Stimulated activated CD8-positive, alpha-beta memory T cell treated with anti-CD3 and anti-CD28 coated beads, Interleukin-2, amount 100 ng/mL, for 48 hours (primary cell): Measurements from ENCODE around the gene ITK.
"Not testable (repeated sequence)": the region's sequence is repeated elsewhere in the genome, so short reads cannot be mapped to it uniquely, and the experiment has no call there.

Experiments used
- DNase-seq, 2 donors: peaks; one replicate each; pipeline ENCODE4 v3.0.0-alpha.2; 2020; ENCODE audit warnings: low read depth in 2 of 2

ITK gene

DNA sequence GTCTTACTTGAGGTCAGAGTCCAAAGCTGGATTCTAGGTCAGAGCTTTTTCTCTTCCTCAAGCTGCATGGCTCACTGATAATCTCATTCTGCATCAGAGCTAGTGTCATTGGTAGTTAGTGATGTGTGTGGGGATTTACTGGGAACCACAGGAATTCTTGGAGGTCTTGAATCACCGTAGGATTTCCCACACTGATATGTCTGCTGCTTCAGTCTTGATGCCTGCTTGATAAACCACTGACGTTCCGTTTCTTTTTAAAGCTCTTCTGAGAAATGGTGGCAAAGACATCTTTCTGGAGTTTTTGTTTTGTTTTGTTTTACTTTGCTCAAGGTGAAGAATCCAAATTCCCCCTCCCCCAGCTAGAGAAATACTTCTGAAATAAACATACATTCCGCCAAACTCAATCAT, 13.4 kb upstream of the ITK start:
- no peak for DNase-seq

DNA sequence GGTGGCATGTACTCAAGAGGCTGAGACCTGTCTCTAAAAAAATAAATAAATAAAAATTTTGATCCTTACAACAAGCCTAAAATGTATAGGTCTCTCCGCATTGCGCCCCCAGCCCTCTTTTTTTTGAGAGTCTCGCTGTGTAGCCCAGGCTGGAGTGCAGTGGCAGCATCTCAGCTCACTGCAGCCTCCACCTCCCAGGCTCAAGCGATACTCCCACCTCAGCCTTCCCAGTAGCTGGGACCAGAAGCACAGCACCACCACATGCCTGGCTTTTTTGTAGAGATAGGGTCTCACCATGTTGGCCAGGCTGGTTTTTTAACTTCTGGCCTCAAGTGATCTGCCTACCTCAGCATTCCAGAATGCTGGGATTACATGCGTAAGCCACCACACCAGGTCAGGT, 12.4 kb upstream of the ITK start:
- no peak for DNase-seq

- DNase-seq: peak; percentile 73 to 80
Measured at GRCh38 chr5:157172403-157172802, 8.2 kb upstream of the ITK start.

- no peak for DNase-seq
Measured at GRCh38 chr5:157175071-157175612, 5.5 kb upstream of the ITK start.

- no peak for DNase-seq
Measured at GRCh38 chr5:157177953-157178352, 2.7 kb upstream of the ITK start.

DNA sequence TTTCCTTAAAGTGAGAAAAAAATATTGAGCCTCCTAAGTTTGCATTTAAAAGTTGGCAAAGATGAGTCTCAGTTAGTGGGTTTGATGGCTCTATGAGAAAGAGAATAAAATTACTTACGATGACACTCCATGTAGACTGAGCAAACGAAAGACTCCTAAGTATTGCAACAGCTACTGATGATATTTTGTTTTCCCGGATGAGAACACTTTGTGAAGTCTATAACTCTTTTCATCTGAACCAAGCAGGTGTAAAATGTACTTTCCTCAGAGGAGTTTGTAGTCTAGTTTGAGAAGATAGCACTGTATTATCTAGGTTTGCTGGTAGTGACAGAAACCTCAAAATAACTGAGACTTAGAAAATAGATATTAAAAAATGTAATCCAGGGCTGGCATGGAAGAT, 1.7 kb upstream of the ITK start:
- DNase-seq: no peak

- no peak for DNase-seq
Measured at GRCh38 chr5:157182143-157182757, 1.6 kb downstream of the ITK start.

DNA sequence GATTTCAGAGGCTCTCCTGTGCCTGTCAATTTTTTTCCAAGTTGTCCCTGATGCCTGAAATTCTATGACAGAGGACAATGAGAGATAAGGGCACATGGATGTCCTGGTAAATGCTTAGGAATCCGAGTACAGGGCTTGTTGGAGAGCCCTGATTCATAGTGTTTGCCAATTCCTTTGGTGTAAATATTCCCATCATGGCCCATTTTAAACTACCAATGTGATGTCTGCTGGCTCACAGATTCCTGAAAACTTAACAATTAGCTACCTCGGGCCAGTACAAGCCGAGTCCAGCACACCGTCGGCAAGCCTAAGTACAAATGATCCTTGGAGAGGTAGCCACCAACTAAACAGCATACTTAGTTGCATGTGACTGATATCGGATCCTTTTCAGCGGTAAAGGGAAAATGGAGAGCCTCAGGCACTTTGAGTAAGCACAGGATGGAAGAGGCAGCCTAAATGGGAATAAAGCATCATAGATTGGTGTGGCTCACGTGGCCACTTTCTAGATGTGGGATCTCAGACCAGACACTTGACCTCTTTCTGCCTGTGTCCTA, 3.6 kb downstream of the ITK start:
- no peak for DNase-seq

- not testable (repeated sequence) for DNase-seq
Measured at GRCh38 chr5:157185122-157185521, 4.5 kb downstream of the ITK start.

GRCh38 chr5:157186309-157187045, 5.8 kb downstream of the ITK start:
- DNase-seq: no peak

- no peak for DNase-seq
Measured at GRCh38 chr5:157187046-157187754, 6.6 kb downstream of the ITK start.

DNA sequence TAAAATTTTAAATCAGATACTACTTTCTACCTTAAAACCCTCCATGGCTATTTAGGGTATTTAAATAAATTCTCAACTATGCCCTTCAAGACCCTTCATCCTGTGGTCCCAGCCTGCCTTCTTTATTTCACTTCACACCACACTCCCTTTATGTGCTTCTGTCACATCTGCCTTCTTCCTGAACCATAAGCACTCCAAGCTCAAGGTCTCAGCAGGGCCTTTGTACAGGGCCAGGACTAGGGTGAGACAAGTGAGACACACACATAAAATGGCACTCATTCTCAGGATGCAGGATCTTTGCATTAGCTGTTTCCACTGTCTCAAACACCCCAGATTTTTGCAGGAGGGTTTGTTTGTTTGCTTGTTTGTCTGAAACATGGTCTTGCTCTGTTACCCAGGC, 7.6 kb downstream of the ITK start:
- no peak for DNase-seq

GRCh38 chr5:157189223-157189622, 8.6 kb downstream of the ITK start:
- no peak for DNase-seq

GRCh38 chr5:157193699-157194424, 13.2 kb downstream of the ITK start:
- DNase-seq: no peak

DNA sequence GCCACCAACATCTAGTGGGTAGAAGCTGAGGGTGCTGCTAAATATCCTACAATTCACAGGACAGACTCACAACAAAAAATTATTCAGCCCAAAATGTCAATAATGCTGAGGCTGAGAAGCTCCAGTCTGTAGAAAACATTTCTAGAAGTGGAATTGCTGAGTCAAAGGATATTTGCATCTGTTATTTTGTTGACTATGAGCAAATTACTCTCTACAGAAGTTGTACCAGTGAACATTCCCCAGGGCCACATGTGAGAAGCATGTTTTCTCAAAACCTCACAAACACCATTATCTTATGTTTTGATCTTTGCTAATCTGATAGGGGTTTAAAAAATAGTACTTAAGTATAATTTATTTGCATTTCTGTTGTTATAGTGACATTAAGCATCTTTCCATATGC, 15.4 kb downstream of the ITK start:
- no peak for DNase-seq

- DNase-seq: no peak
Measured at GRCh38 chr5:157197086-157197485, 16.4 kb downstream of the ITK start.

GRCh38 chr5:157198277-157198986, 17.8 kb downstream of the ITK start:
- no peak for DNase-seq

GRCh38 chr5:157201857-157202256, 21.2 kb downstream of the ITK start:
- no peak for DNase-seq

GRCh38 chr5:157203417-157203816, 22.8 kb downstream of the ITK start:
- DNase-seq: no peak

DNA sequence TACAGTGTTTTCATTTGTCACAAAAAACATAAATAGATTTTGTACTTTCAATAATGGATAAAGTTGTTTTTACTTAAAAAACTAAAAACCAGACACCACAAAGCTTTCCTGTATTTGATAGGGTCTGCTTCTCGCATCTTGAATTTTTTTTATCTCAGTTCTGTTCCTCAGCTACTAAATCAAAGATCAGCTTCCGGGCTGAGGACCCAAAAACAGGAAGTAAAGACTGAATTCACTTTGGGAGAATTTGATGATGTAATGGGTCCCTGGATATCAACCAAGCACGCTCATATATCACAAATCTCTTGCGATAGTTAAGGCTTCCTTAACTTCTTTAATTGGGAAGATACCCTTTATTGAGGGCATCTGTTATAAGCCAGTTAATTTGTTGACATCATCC, 24.1 kb downstream of the ITK start:
- DNase-seq: no peak

DNA sequence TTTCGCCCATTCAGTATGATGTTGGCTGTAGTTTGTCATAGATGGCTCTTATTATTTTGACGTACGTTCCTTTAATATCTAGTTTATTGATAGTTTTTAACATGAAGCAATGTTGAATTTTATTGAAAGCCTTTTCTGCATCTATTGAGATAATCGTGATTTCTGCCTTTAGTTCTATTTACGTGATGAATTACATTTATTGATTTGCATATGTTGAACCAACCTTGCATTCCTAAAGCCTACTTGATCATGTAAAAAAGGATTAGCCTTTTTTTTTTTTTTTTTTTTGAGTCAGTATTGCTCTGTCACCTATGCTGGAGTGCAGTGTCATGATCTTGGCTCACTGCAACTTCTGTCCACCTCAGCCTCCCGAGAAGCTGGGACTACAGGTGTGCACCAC, 25.1 kb downstream of the ITK start:
- no peak for DNase-seq
